Heart right ventricle (tissue), 16 donors: Measurements from ENCODE around the gene E4F1. TPM values are rescaled to one million over a fixed set of nuclear protein-coding genes. Genes with fewer than 3 reads are reported as not detected.

Experiments used
- ATAC-seq, 8 donors: fragments of 200-7000 bp; cut with Tn5 transposase; one replicate each; pipeline ENCODE4 v1.9.1; 2020; ENCODE audit warnings: mild to moderate bottlenecking in 8 of 8, moderate library complexity in 8 of 8, moderate number of reproducible peaks in 1 of 8
- DNase-seq, 2 donors: peaks; one replicate each; pipeline ENCODE4 v3.0.0-alpha.2; 2020
- H3K27ac ChIP-seq, 10 donors: fragments of 200-600 bp; sonication (generic) in 2 of 10; one replicate each; pipeline versions ENCODE4 v1.5.0 to v1.8.0; 2020 to 2022; ENCODE audit warnings: mild to moderate bottlenecking in 3 of 10
- H3K27me3 ChIP-seq, 7 donors: fragments of 200-600 bp; one replicate each; pipeline ENCODE4 v1.8.0; 2021 to 2022; ENCODE audit warnings: mild to moderate bottlenecking in 2 of 7
- H3K36me3 ChIP-seq, 9 donors: fragments of 200-600 bp; sonication (generic) in 1 of 9; one replicate each; pipeline versions ENCODE4 v1.5.0 to v1.8.0; 2020 to 2022; ENCODE audit warnings: mild to moderate bottlenecking in 2 of 9
- H3K4me1 ChIP-seq, 9 donors: fragments of 200-600 bp; sonication (generic) in 1 of 9; one replicate each; pipeline versions ENCODE4 v1.5.0 to v1.8.0; 2020 to 2022; ENCODE audit warnings: mild to moderate bottlenecking in 4 of 9
- H3K4me3 ChIP-seq, 10 donors: fragments of 200-600 bp; sonication (generic) in 2 of 10; one replicate each; pipeline versions ENCODE4 v1.5.0 to v1.8.0; 2020 to 2022; ENCODE audit warnings: mild to moderate bottlenecking in 7 of 10, moderate library complexity in 2 of 10
- H3K9me3 ChIP-seq, 11 donors: fragments of 200-600 bp in 10 of 11; sonication (generic) in 2 of 11; one replicate each; pipeline versions ENCODE4 v1.5.0 to v1.8.0; 2013 to 2022; ENCODE audit warnings: mild to moderate bottlenecking in 2 of 11, control low read depth in 1 of 11, moderate library complexity in 1 of 11
- CTCF ChIP-seq, 9 donors: fragments of 200-600 bp; sonication (generic) in 2 of 9; IDR thresholded peaks; one replicate each; pipeline versions ENCODE4 v1.5.0 to v1.8.0; 2021 to 2022; ENCODE audit warnings: antibody characterized with exemption in 9 of 9, mild to moderate bottlenecking in 5 of 9, moderate library complexity in 1 of 9
- WGBS, 2 donors: extraction: QIAGEN DNeasy Blood & Tissue Kit; methylation state at CpG; one replicate each; pipeline ENCODE4 v1.1.7; 2013; ENCODE audit warnings: inconsistent platforms in 1 of 2; 5-methylcytosine and 5-hydroxymethylcytosine counted together
- intact Hi-C, 10 donors: fragments of 100-400 bp; cut with DNase I; formaldehyde crosslinking; loops; one replicate each; pipeline versions ENCODE4 v1.11.1 to v1.14.2; 2022
- polyA plus RNA-seq, 2 donors: library from polyadenylated mRNA; stranded (reverse); fragments of 200-250 nt; gene quantifications; one replicate each; pipeline ENCODE4 v1.2.3, GENCODE V29; 2013
- total RNA-seq, 10 donors: library from RNA; stranded (reverse); fragmentation: NEBNext Ultra II Directional in 3 of 10; extraction: Animal tissue kit (Norgen Biotek cat#: 25700) in 3 of 10; gene quantifications; one replicate each; pipeline versions ENCODE4 v1.2.1 to v1.2.4, GENCODE V29; 2021 to 2023
- donor health status: Arrhythmogenic right ventricular cardiomyopathy.
- donor health status: ischemic (EF 13 %, LVEDD 7.1; RV severe dilation, severe dysfunction).
- donor health status: healthy with polysubstance abuse.
- donor health status: DM: no; HTN: yes; CAD: no.
- donor health status: DM: no; HTN: no; CAD: no.
- donor health status: ischemic (EF 25% LVEDD 6.9; RV normal size, moderate dysfunction).
- donor health status: ischemic (EF 25% LVEDD 5.7; RV mildly dilated, moderate dysfunction).
- donor health status: healthy.
- donor health status: DM: yes; HTN: yes; CAD: no.
- donor health status: Ischemic cardiomyopathy.
- donor health status: ischemic (EF 35%, LVEDD 5.7; RV mildly dilated, moderate dysfunction).
- donor health status: nonischemic (EF 11% LVEDD 7.7; RV severe dilation, severe dysfunction).
- donor health status: DM: yes; HTN: yes; CAD: no.
- donor health status: PGD.
- donor health status: ischemic (EF 29% LVEDD 5.4; RV normal size, mild dysfunction).
- donor health status: nonischemic (EF 23%, LVEDD 6.1; RV moderate dilation, normal function).

E4F1 gene
- total and polyA plus RNA-seq, 12 donors, result 8.4 to 34.8 (median 10.9) TPM

GRCh38 chr16:2251296-2252111 is 28.1 kb downstream of the E4F1 start, which contains the start of gene ECI1:
Gene ECI1, minus strand, starts transcription at chr16:2251587. Its CDS starts 21 bp downstream, at chr16:2251566.
- peaks cover 4 to 64% (median 34%) of the 10 kb centered on the region in 9 donors for H3K36me3 ChIP-seq
- intact Hi-C loops, result loop anchor here in 3 of 10 donors (5.0 to 10.0 kb wide), 4 partner anchors 94 to 251 kb away; partner anchors contain the start of genes NHERF2 (in 1 of the 3) and TRAF7 (in 1 of the 3)
- ATAC-seq (peak; percentile 96 to 99 (median 98)), DNase-seq (peak; percentile 96 to 99)
- peak within 1 kb of the TSS; percentile 46 to 99 (median 76) for H3K4me3 ChIP-seq
- H3K4me1 ChIP-seq, result peaks cover 7 to 28% (median 18%) of the 10 kb centered on the region in 9 donors
- no peaks in the 10 kb centered on the region for H3K9me3 ChIP-seq
- no peaks in the 10 kb centered on the region for H3K27me3 ChIP-seq
- H3K27ac ChIP-seq, result peak within 1 kb of the TSS; percentile 82 to 98 (median 94)
- TF ChIP-seq CTCF (IDR thresholded peaks at IDR 0.05), result peak; percentile 57 to 94 (median 79)
- 2% methylated on average over 68 to 88 of the region's 88 CpGs for WGBS, 2 donors

- H3K4me3 ChIP-seq, result no peak overlapping the region
- peaks cover 4 to 68% (median 44%) of the 10 kb centered on the region in 9 donors for H3K36me3 ChIP-seq
- H3K4me1 ChIP-seq, result peaks cover 7 to 28% (median 18%) of the 10 kb centered on the region in 9 donors
- DNase-seq (no peak), ATAC-seq (no peak)
- no peaks in the 10 kb centered on the region for H3K9me3 ChIP-seq
- H3K27me3 ChIP-seq, result no peaks in the 10 kb centered on the region
- intact Hi-C loops, result loop anchor here in 3 of 10 donors (5.0 to 10.0 kb wide), 4 partner anchors 95 to 250 kb away; partner anchors contain the start of genes NHERF2 (in 1 of the 3) and TRAF7 (in 1 of the 3)
- no peak for TF ChIP-seq CTCF (IDR thresholded peaks at IDR 0.05)
- WGBS, 2 donors, result 95 to 97% methylated on average over 7 of the region's 7 CpGs
- H3K27ac ChIP-seq, result no peak overlapping the region
Measured at GRCh38 chr16:2252806-2253148, 29.4 kb downstream of the E4F1 start.

- Histone ChIP-seq H3K4me3 (no peak overlapping the region), H3K4me1 (peaks cover 7 to 28% (median 18%) of the 10 kb centered on the region in 9 donors), H3K9me3 (no peaks in the 10 kb centered on the region), H3K27ac (no peak overlapping the region), H3K36me3 (peaks cover 4 to 71% (median 49%) of the 10 kb centered on the region in 9 donors), H3K27me3 (no peaks in the 10 kb centered on the region)
- WGBS, 2 donors, result 85 to 90% methylated on average over 11 of the region's 11 CpGs
- ATAC-seq (no peak), DNase-seq (no peak)
- no peak for TF ChIP-seq CTCF (IDR thresholded peaks at IDR 0.05)
- intact Hi-C loops, result loop anchor here in 3 of 10 donors (5.0 to 10.0 kb wide), 4 partner anchors 96 to 249 kb away; partner anchors contain the start of genes NHERF2 (in 1 of the 3) and TRAF7 (in 1 of the 3)
Measured at GRCh38 chr16:2253293-2253692, 29.9 kb downstream of the E4F1 start.

DNA sequence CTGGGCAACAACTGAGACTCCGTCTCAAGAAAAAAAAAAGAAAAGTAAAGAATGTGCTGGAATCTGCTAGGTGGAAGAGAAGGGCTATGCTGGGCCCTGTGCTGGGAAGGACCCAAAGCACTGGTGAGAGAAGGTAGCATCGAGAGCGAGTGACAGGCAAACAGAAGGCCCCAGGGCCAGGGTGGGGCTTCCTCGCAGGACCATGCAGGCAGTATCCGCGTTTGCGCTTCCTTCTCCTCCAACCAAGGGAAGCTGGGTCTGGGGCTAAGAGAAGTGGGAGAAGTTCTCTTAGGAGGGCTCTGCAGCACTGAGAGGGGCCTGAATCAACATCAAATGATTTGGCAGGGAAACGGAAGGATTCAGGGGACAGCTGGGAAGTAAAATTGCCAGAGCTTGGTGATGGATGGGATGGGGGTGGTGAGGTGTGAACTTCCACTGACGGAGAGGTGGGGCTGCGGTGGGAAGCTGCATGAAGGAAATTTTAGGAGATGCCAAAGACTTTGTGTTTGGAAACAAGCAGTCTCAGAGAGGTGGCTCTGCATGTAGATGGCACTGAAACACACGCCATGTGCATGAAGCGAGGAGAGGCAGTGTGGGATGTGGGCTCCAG is 33.2 kb downstream of the E4F1 start:
- Histone ChIP-seq H3K27ac (no peak overlapping the region), H3K9me3 (no peaks in the 10 kb centered on the region), H3K4me1 (peaks cover 4 to 11% (median 7%) of the 10 kb centered on the region in 9 donors), H3K27me3 (no peaks in the 10 kb centered on the region), H3K36me3 (peaks cover 9 to 98% (median 76%) of the 10 kb centered on the region in 9 donors), H3K4me3 (no peak overlapping the region)
- ATAC-seq (no peak), DNase-seq (no peak)
- intact Hi-C loops, result loop anchor here in 1 of 10 donors (10.0 kb wide), 1 partner anchor 232 kb away; the partner anchor contains the start of gene NHERF2
- no peak for TF ChIP-seq CTCF (IDR thresholded peaks at IDR 0.05)
- 86 to 89% methylated on average over 12 of the region's 12 CpGs for WGBS, 2 donors
